GM12874 (cell line): ENCODE data around the gene SMARCD1.
A peak's percentile ranks its signal among the peaks of the same experiment; 100 is the strongest.

ENCODE experiments used
- TF ChIP-seq, protein P1 (sequence below): IDR thresholded peaks from 2 replicates; pipeline ENCODE4 v1.5.1; 2011; ENCODE audit warnings: low read depth, mild to moderate bottlenecking, control low read depth, low read length, moderate library complexity; ENCODE audit not compliant: insufficient read depth

SMARCD1 gene

DNA sequence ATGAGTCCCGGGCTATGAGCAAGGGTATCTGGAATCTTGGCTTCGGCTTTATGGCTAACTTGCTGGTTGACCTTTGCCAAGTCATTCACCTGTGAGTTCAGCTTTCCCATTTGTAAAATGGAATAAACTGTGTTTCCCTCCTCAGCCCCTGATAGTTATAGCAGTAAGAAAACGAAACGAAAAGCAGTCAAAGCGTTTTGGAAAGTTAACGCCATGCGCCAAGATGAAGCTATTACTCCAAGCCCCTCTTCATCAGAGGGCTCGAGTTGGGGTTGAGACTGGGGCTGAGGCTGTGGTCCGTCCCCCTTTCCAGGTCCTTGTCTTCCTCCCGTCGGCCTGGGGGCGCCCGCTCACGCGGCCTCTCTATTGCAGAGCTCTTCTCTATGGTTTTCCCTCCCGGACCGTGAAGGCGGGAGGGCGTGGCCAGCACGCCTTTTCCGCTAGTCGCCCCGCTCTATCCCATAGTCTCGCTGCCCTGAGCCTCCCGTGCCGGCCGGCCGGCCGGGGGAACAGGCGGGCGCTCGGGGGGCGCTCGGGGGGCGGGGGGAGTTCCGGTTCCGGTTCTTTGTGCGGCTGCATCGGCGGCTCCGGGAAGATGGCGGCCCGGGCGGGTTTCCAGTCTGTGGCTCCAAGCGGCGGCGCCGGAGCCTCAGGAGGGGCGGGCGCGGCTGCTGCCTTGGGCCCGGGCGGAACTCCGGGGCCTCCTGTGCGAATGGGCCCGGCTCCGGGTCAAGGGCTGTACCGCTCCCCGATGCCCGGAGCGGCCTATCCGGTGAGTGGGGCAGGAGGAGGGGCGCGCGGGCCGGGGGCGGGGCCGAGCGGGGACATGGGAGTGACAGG, at the start of gene SMARCD1:
TSS of gene SMARCD1 (plus strand) at position 568 of the 840 bp plus-strand sequence. CDS start at position 596, 28 bp downstream.
- TF ChIP-seq, protein P1, sequence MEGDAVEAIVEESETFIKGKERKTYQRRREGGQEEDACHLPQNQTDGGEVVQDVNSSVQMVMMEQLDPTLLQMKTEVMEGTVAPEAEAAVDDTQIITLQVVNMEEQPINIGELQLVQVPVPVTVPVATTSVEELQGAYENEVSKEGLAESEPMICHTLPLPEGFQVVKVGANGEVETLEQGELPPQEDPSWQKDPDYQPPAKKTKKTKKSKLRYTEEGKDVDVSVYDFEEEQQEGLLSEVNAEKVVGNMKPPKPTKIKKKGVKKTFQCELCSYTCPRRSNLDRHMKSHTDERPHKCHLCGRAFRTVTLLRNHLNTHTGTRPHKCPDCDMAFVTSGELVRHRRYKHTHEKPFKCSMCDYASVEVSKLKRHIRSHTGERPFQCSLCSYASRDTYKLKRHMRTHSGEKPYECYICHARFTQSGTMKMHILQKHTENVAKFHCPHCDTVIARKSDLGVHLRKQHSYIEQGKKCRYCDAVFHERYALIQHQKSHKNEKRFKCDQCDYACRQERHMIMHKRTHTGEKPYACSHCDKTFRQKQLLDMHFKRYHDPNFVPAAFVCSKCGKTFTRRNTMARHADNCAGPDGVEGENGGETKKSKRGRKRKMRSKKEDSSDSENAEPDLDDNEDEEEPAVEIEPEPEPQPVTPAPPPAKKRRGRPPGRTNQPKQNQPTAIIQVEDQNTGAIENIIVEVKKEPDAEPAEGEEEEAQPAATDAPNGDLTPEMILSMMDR: peak; percentile 71

DNA sequence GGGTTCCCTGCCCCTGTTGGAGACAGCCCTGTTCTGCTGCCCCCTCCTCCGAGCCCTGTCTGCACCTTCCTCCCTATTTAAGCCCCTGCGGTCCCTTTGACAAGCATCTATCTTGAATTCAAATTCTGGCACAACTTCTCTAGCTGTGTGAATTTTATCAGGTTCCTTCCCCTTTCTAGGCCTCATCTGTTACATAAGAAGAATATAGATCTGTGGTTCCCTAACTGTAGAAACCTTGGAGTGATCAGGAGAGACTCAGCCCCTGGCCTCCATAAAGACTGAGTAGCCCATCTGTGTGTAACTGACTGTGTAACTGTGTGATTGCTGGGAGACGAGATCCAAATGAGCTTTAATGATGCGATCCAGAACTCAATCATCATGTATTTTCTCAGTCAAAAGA, 46.8 kb upstream of the SMARCD1 start:
- TF ChIP-seq, protein P1: no peak

DNA sequence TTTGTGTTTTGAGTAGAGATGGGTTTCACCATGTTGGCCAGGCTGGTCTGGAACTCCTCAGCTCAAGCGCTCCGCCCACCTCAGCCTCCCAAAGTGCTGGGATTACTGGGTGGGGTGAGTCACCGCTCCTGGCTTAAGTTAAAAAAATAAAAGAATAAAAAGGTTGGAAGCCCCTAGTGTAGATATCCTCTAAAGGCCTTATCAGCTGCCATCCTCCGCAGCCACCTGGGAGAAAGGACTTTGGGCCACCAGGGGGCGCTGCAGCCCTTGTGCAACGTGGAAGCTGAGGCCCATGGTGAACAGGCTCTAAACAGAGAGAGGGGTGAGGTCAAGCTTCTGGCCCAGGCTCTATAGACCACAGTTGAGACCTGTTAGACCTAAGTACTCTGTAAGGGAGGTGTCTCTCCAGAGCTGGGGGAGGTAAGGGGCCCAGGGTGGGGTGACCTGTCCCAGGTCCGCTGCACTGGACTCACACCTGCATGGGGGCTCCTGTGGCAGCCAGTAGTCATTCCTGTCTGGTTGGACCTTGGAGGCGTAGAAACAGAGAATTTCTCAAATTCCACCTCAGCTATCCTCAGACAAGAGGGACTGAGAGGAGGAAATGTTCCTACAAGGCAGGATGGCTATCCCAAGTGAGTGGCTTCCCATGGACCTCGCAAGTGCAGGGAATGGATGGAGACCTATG, 45.8 kb upstream of the SMARCD1 start:
- TF ChIP-seq, protein P1: peak; percentile 91

DNA sequence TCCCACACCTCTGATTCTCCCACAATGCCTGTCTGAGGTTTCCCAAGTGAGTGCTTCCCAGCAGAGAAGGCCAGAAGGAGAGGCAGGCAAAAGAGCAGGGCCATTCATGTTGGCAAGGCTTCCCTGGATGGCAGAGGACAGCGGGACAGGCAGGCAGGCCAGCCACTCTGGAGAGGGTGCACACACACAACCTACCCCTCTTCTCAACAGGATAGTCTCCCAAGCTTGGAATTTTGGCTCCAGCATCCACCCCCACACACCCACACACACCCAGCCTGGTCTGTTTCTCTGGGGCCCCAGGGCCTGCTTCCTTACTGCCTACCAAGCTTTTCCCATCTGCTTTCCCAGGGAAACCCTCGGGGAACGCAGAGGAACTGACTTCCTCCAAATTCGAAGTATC, 44.5 kb upstream of the SMARCD1 start:
- TF ChIP-seq, protein P1: no peak

DNA sequence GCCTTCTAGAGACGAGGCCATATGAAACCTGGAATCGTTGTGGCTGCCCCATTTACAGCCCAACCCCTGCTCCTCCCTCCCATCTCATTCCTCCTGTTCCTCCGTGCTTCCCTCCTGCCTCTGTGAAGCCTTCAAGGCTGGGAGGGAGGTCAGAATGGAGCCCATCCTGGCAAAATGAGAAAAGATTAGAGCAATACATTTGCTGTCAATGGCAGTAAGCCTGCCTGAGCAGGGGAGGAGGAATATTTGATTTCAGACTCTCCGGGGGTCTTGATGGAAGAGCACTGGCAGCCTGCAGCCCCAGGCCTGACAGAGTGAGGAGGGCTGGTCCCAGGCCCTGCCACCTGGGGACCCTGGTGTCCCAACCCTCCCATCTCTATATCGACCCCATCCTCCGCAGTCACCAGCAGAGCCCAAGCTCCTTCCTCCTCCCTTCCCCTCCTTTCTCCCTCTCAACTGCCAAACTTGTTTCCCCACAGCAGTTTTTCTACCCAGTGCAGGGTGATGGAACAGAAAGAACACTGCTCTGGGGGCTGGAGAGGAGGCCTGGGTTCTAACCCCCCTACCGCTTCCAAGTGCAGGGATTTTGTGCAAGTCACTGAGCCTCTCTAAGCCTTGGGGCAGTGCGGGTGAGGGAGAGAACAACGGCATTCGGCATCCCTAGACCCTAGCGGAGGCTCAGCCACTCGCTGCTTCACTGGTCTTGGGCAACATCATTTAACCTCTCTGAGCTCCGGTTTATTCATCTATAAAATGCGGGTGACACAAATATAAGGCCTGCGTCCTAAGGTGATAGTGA, 43.9 kb upstream of the SMARCD1 start:
- TF ChIP-seq, protein P1: no peak

DNA sequence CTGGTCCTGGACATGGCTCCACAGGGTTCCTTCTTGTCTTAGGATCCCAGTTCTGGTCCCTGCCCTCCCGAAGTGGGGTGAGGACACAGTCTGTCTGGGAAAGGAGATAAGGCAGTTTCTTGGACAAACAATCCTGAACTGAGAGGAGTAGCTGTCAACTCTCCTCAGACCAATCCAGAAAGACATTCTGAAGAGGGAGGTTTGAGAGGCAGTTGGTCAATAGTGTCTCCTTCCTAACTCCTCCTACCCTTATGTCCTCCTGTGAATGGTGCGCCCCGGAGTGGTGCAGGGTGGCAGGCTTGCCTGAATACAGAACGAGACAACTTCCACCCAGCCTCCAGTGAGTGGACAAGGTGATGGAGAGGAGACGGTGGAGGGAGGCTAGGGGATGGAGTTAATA, 43.2 kb upstream of the SMARCD1 start:
- TF ChIP-seq, protein P1: no peak

DNA sequence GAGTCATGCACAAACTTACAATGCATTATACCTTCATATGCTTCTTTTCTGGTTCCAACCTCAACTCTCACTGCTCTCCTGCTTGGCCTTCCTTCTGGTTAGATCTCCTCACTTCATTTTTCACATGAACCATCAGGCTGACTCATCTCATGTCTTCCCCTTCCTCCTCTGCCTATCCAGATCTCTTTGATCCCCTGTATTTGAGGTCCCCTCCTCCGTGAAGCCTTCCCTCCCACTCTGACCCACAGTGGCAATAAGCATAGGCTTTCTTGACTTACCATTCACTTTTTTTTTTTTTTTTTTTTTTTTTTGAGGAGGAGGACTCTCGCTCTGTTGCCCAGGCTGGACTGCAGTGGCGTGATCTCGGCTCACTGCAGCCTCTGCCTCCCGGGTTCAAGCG, 42.4 kb upstream of the SMARCD1 start:
- TF ChIP-seq, protein P1: no peak
